GM21528 (cell line): Measurements from ENCODE around the gene RABGAP1L.

Experiments used
- ATAC-seq: cut with Tn5 transposase; IDR thresholded peaks from one replicate; pipeline ENCODE4 v1.9.1; 2021; ENCODE audit warnings: mild to moderate bottlenecking, moderate library complexity; ENCODE audit not compliant: unreplicated experiment, low FRiP score

The RABGAP1L gene

GRCh38 chr1:174194461-174194860, 35.1 kb downstream of the RABGAP1L start:
- no peak for ATAC-seq

GRCh38 chr1:174197088-174197487, 37.8 kb downstream of the RABGAP1L start:
- no peak for ATAC-seq

DNA sequence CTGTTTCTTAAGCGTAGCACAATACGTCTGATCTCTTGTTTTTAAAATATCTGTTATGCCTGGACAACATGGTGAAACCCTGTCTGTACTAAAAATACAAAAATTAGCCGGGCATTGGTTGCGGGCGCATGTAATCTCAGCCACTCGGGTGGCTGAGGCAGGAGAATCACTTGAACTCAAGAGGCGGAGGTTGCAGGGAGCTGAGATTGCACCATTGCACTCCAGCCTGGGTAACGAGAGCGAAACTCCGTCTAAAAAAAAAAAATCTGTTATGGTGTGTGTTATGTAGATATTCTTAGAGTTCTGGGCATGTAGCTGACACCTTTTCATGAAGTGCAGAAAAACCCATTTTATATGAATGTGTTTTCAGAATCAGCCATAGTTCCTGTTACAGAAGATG, 38.2 kb downstream of the RABGAP1L start:
- no peak for ATAC-seq

- ATAC-seq = no peak
Measured at GRCh38 chr1:174198202-174198601, 38.9 kb downstream of the RABGAP1L start.

GRCh38 chr1:174200746-174201145, 41.4 kb downstream of the RABGAP1L start:
- no peak for ATAC-seq

DNA sequence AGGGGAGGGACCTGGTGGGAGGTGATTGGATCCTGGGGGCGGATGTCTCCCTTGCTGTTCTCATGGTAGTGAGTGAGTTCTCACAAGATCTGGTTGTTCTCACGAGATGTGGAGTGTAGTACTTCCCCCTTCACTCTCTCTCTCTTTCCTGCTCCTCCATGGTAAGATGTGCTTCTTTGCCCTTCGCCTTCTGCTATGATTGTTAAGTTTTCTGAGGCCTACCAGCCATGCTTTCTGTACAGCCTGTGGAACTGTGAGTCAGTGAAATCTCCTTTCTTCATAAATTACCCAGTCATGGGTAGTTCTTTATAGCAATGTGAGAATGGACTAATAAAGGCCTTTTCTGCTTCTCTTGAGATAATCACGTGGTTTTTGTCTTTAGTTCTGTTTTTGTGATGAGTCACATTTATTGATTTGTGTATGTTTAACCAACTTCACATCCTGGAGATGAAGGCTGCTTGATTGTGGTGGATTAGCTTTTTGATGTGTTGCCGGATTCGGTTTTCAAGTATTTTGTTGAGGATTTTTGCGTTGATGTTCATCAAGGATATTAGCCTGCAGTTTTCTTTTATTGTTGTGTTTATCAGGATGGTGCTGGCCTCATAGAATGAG, 45.5 kb downstream of the RABGAP1L start:
- no peak for ATAC-seq

- ATAC-seq = no peak
Measured at GRCh38 chr1:174206148-174206836, 47.0 kb downstream of the RABGAP1L start.

DNA sequence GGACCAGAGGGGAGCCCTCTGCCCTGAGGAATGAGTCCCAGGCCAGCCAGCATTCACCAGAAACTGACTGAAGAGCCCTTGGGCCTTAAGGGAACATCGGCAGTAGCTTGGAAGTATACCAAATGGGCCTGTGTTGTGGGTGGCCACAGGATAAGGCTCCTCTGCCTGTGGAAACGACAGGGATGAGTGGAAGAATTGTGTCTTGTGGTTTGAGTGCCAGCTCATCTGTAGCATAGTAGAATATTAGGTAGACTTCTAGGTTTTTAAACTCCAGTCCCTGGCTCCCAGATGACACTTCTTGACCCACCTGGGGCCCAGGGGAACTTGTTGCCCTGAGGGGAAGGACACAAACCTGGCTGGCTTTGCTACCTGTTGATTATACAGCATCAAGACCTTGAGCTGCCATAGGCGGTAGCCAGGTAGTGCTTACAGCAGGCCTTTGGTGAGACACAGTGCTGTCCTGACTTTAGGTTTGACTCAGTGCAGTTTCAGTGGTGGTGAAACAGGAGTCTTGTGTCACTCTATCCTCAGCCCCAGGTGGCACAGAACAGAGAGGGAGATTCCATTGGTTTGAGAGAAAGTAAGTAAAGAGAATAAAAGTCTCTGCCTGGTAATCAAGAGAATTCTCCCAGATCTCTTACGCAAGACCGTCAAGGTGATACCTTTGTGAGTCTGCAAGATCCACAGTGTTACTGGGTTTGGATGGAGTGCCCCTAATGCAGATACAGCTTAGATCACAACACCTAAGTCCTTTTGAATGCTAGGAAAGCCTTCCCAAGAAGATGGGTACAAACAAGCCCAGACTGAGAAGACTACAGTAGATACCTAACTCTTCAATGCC, 50.2 kb downstream of the RABGAP1L start:
- ATAC-seq = peak; percentile 84

- no peak for ATAC-seq
Measured at GRCh38 chr1:174211486-174211885, 52.2 kb downstream of the RABGAP1L start.

DNA sequence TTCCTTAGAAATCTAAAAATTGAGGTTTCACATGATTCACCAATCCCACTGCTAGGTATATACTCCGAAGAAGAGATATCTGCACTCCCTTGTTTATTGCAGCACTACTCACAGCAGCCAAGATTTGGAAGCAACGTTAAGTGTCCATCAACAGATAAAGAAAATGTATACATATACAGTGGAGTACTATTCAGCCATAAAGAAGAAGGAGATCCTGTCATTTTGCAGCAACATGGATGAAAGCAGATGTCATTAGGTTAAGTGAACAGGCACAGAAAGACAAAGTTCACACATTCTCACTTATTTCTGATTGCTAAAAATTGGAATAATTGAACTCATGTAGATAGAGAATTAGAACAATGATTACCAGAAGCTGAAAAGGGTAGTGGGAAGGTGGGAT, 56.4 kb downstream of the RABGAP1L start:
- no peak for ATAC-seq

- peak; percentile 17 for ATAC-seq
Measured at GRCh38 chr1:174217248-174217647, 57.9 kb downstream of the RABGAP1L start.

GRCh38 chr1:174217787-174218574, 58.7 kb downstream of the RABGAP1L start:
- ATAC-seq = peak; percentile 54

DNA sequence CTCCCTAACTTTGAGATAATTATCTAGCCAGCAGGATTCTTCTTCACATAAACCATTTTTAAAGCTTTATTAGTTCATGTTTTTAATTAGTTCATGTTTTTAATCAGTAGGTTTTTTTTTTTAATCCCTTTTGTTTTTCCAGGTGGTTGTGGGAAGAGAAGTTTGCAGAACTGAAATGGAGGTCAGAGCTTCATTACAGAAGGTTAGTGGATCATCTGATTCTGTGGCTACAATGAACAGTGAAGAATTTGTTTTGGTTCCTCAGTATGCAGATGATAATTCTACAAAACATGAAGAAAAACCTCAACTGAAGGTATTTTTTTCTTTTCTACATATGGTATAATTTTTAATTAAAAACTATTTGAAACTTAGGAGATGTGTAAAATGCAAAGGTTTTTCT, 59.7 kb downstream of the RABGAP1L start:
- ATAC-seq = no peak

GRCh38 chr1:174219606-174220370, 60.5 kb downstream of the RABGAP1L start:
- ATAC-seq = no peak

DNA sequence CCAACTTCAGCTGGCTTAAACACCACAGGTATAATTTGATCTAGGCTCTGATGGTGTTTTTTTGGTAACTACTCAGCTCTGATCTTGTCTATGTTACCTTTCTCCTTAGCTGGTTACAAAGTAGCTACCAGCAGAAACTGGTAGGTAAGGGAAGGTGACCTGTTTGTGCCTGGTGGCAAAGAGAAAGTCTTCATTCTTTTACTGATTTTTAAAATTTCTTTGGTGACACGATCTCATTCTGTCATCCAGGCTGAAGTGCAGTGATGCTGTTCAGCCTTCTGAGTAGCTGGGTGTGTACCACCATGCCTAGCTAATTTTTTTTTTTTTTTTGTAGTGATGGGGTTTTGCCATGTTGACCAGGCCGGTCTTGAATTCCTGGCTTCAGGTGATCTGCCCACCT, 62.4 kb downstream of the RABGAP1L start:
- no peak for ATAC-seq

GRCh38 chr1:174222166-174222949, 63.0 kb downstream of the RABGAP1L start:
- ATAC-seq = no peak

- no peak for ATAC-seq
Measured at GRCh38 chr1:174224641-174225040, 65.3 kb downstream of the RABGAP1L start.

DNA sequence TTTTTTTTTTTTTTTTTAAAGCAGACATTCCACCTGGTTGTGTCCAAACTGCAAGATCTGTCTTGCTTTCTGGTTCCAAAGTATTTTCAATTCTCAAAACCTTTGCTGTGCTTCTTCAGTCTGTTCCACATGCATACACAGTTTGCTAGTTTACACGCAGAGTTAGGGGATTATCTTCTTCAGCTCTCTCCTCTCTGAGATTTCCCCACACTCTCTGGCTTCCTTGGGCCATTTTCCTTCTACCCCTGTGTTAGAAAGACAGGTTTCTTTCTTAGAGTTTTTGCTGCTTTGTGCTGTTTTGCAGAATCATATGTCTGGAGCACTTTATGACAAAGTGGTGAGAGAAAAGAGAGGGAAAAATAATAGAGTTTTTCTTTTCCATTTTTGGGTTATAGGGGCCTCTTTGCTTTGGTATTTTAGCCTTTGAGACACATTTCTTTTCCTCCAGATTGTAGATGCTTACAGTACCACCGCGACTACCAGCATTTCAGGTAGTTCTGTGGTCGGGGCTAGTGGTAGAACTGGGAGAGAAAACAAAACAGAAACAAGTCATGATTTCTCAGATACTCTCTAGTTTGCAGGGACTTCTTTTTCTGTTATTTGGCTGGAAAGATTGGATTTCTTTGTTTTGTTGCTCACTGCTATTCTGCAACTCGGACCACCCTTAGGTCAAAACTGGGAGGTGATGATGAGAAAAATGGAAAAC, 66.3 kb downstream of the RABGAP1L start:
- no peak for ATAC-seq

- no peak for ATAC-seq
Measured at GRCh38 chr1:174230399-174230798, 71.1 kb downstream of the RABGAP1L start.
